K562 (cell line): ENCODE data around the gene PAF1. TPM values are rescaled to one million over a fixed set of nuclear protein-coding genes. Genes with fewer than 3 reads are reported as not detected.

Experiments
- ARID1B ChIP-seq: fragments of 450-650 bp; IDR thresholded peaks from 2 replicates; pipeline ENCODE4 v1.6.1; 2016; ENCODE audit warnings: antibody characterized with exemption, mild to moderate bottlenecking, inconsistent platforms
- BCL6 ChIP-seq: fragments of 250-450 bp; sonication (Bioruptor Pico); IDR thresholded peaks from 2 replicates; pipeline ENCODE4 v1.4.0; 2020
- CBX3 ChIP-seq, 2 experiments: IDR thresholded peaks; 1 replicate in 1 of 2; 2 replicates in 1 of 2; pipeline ENCODE4 v1.6.1; 2012; ENCODE audit warnings: inconsistent platforms in 2 of 2, low read length in 2 of 2, borderline replicate concordance in 1 of 2, control low read depth in 1 of 2
- HDAC1 ChIP-seq, 2 experiments: fragments of 450-650 bp; IDR thresholded peaks; 2 replicates each; pipeline ENCODE4 v1.6.1; 2016 to 2017; ENCODE audit warnings: inconsistent platforms in 1 of 2, mild to moderate bottlenecking in 1 of 2, moderate library complexity in 1 of 2
- HNRNPL ChIP-seq: fragments of 200-400 bp; formaldehyde crosslinking; IDR thresholded peaks from 2 replicates; pipeline ENCODE4 v1.6.1; 2017; ENCODE audit warnings: low read depth, mild to moderate bottlenecking, low read length
- NRF1 ChIP-seq, 2 experiments: fragments of 450-650 bp; IDR thresholded peaks in 1 of 2; conservative IDR thresholded peaks in 1 of 2; 2 replicates each; pipeline ENCODE4 v1.6.1; 2014; ENCODE audit warnings: mild to moderate bottlenecking in 2 of 2
- PHF20 ChIP-seq: fragments of 450-650 bp; IDR thresholded peaks from 2 replicates; pipeline ENCODE4 v1.6.1; 2018; ENCODE audit not compliant: partially characterized antibody
- POLR2AphosphoS5 ChIP-seq: IDR thresholded peaks from 2 replicates; pipeline ENCODE4 v1.6.1; 2011; ENCODE audit warnings: mild to moderate bottlenecking, low read depth, low read length, moderate library complexity; ENCODE audit not compliant: control insufficient read depth, insufficient read depth
- PTRF ChIP-seq: fragments of 450-650 bp; IDR thresholded peaks from 2 replicates; pipeline ENCODE4 v1.6.1; 2016; ENCODE audit warnings: mild to moderate bottlenecking, missing genetic modification characterization, missing compliant biosample characterization
- PURB ChIP-seq: sonication (generic); formaldehyde crosslinking; IDR thresholded peaks from 2 replicates; pipeline ENCODE4 v1.9.0; 2021; ENCODE audit warnings: low read depth, mild to moderate bottlenecking, missing genetic modification reagents
- REST ChIP-seq, 2 experiments: fragments of 450-650 bp; formaldehyde crosslinking in 1 of 2; IDR thresholded peaks; 2 replicates each; pipeline versions ENCODE4 v1.4.0 to v1.6.1; 2014 to 2020; ENCODE audit warnings: mild to moderate bottlenecking in 2 of 2, borderline replicate concordance in 1 of 2, low read depth in 1 of 2
- SAFB ChIP-seq: fragments of 200-400 bp; formaldehyde crosslinking; IDR thresholded peaks from 2 replicates; pipeline ENCODE4 v1.6.1; 2017; ENCODE audit warnings: low read depth, low read length, borderline replicate concordance
- SMAD3 ChIP-seq: fragments of 450-650 bp; formaldehyde crosslinking; conservative IDR thresholded peaks from 2 replicates; pipeline ENCODE4 v1.4.0; 2020; ENCODE audit warnings: mild to moderate bottlenecking
- SMARCA5 ChIP-seq: fragments of 450-650 bp; IDR thresholded peaks from 2 replicates; pipeline ENCODE4 v1.6.1; 2016
- SP2 ChIP-seq: IDR thresholded peaks from 2 replicates; pipeline ENCODE4 v1.6.1; 2011; ENCODE audit warnings: mild to moderate bottlenecking, low read depth, low read length, moderate library complexity; ENCODE audit not compliant: poor library complexity, severe bottlenecking; ENCODE audit errors: extremely low read depth
- TAF7 ChIP-seq: fragments of 450-650 bp; IDR thresholded peaks from 2 replicates; pipeline ENCODE4 v1.6.1; 2016; ENCODE audit warnings: missing genetic modification characterization, missing compliant biosample characterization
- U2AF1 ChIP-seq: fragments of 200-400 bp; formaldehyde crosslinking; optimal IDR thresholded peaks from 2 replicates; pipeline ENCODE3; 2017; ENCODE audit warnings: mild to moderate bottlenecking, low read depth, low read length, moderate library complexity
- ZBTB17 ChIP-seq: fragments of 450-650 bp; formaldehyde crosslinking; IDR thresholded peaks from 2 replicates; pipeline ENCODE4 v1.4.0; 2020; ENCODE audit warnings: mild to moderate bottlenecking
- ZNF12 ChIP-seq: sonication (generic); formaldehyde crosslinking; IDR thresholded peaks from 2 replicates; pipeline ENCODE4 v1.4.0; 2020; ENCODE audit warnings: mild to moderate bottlenecking, missing genetic modification reagents
- ZNF175 ChIP-seq: fragments of 200-800 bp; sonication (Bioruptor generic); IDR thresholded peaks from 2 replicates; pipeline ENCODE4 v1.6.1; 2016; ENCODE audit warnings: low read depth, mild to moderate bottlenecking, missing genetic modification characterization, missing compliant biosample characterization
- ZNF324 ChIP-seq: fragments of 250-450 bp; sonication (Bioruptor Pico); IDR thresholded peaks from 2 replicates; pipeline ENCODE4 v1.4.0; 2020; ENCODE audit warnings: mild to moderate bottlenecking
- polyA plus RNA-seq, 8 experiments: library from polyadenylated mRNA; depleted of rRNA in 4 of 8; stranded (reverse) in 5 of 8; unstranded in 3 of 8; fragments of >200 nt; fragmentation: Nextera tagmentation in 2 of 8; fragmentation: Illumina TruSeq in 1 of 8; extraction: Ambion mirVana in 2 of 8; extraction: Trizol in 1 of 8; gene quantifications; 2 replicates each; pipeline versions ENCODE4 v1.2.1 to v1.2.3, GENCODE V29; 2011 to 2014; ENCODE audit warnings: inconsistent platforms in 1 of 8, missing spikeins in 1 of 8
- total RNA-seq, 7 experiments: library from RNA; depleted of rRNA in 6 of 7; stranded (reverse); fragments of >200 nt in 6 of 7; fragmentation: Illumina TruSeq in 2 of 7; extraction: Trizol in 2 of 7; gene quantifications; 2 replicates each; pipeline versions ENCODE4 v1.2.1 to v1.2.3, GENCODE V29; 2011 to 2021; ENCODE audit warnings: low replicate concordance in 1 of 7

The PAF1 gene
- total and polyA plus RNA-seq, 9 of the 15 experiments (the other 6 are each of a cell fraction or from before 2014, with no cell fraction given) = 1.5 to 45.0 (median 33.8) TPM

DNA sequence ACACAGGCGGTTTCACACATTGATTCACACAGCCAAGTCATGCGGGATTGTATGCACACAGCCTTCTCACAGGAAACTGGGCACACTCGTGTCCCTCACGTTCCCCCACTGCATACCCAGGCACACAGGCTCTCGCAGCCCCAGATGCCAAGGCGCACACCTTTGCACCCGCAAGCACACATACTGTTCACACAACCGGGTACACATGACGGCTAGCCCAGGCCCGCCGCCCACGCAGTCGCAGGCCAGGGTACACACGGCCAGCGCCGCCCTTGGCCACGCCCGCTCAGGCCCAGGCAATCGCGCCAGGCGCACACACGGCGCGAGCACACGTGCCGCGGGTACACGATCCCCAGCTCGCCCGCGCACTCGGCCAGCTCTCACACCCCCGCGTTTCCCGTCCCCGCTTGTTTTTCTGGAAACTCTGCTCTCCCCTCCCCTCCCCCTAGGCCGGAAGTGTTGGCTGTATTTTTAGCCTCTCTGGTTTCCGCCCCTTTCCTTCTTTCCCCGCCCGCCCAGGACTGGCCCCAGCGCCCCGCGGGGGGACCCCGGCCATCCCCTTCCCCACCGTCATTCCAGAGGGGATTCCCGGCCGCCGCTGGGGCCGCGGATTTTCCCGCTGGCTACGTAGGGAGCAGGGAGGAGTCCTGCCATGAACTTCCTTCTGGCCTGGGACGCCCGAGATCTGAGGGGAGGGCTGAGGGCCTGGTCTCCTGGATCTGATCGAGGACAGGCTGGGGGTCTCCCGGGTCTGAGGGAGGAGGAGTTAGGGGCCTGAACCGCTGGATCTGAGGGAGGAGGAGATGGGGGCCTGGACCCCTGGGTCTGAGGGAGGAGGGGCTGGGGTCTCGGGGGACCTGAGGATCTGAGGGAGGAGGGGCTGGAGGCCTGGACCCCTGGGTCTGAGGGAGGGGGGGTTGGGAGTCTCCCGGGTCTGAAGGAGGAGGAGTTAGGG lies 11.7 kb upstream of the PAF1 start (continued):
- no peak for TF ChIP-seq SMAD3 (CRISPR knock-in tag)
- peak; percentile 27; the same call in 1 of the 2 replicates for TF ChIP-seq SMARCA5
- peak; percentile 50; the same call in 1 of the 2 replicates for TF ChIP-seq REST (IDR thresholded peaks at IDR 0.05; ENCODE audit: borderline replicate concordance)
- TF ChIP-seq REST (CRISPR knock-in tag; IDR thresholded peaks at IDR 0.05; ENCODE audit: low read depth) = no peak; the same call in 1 of the 2 replicates
- no peak for TF ChIP-seq PTRF (tag)
- no peak for TF ChIP-seq TAF7 (tag)
- no peak for TF ChIP-seq U2AF1
- peak; percentile 53 for TF ChIP-seq PHF20
- TF ChIP-seq BCL6 (CRISPR knock-in tag) = no peak
- peak in 1 of 2 experiments; percentile 57; a peak in 2 of 3 replicates for TF ChIP-seq CBX3 (IDR thresholded peaks at IDR 0.05; ENCODE audit: borderline replicate concordance in 1 of 2, low read length in 2 of 2)
- peak; percentile 97 for TF ChIP-seq ZBTB17 (CRISPR knock-in tag)
- no peak for TF ChIP-seq PURB (CRISPR knock-in tag)
- TF ChIP-seq POLR2AphosphoS5 = peak; percentile 10; the same call in 1 of the 2 replicates
- TF ChIP-seq NRF1 (conservative IDR thresholded peaks at IDR 0.05 in 1 of 2, IDR thresholded peaks at IDR 0.05 in 1 of 2) = peak; percentile 88 to 91
- TF ChIP-seq ARID1B = peak; percentile 67
- TF ChIP-seq ZNF175 (CRISPR knock-in tag) = no peak
- TF ChIP-seq ZNF324 (CRISPR knock-in tag) = no peak
- TF ChIP-seq ZNF12 (CRISPR knock-in tag) = no peak
- no peak for TF ChIP-seq SP2
- TF ChIP-seq HNRNPL = no peak
- peak; percentile 90 for TF ChIP-seq SAFB
- peak in 1 of 2 experiments; percentile 88; a peak in 2 of 4 replicates for TF ChIP-seq HDAC1 (IDR thresholded peaks at IDR 0.05)
